Body of pancreas (tissue), 4 donors: Measurements from ENCODE around the gene ANGEL2.

Experiments
- POLR2A ChIP-seq, 3 donors: fragments of 450-650 bp; IDR thresholded peaks; one replicate each; pipeline ENCODE4 v1.6.1; 2016; ENCODE audit warnings: antibody characterized with exemption in 3 of 3, mild to moderate bottlenecking in 2 of 3
- TF ChIP-seq, protein P1 (sequence below), 7 experiments: fragments of 450-650 bp in 4 of 7; fragments of 200-600 bp in 3 of 7; sonication (generic) in 3 of 7; IDR thresholded peaks; one replicate each; pipeline ENCODE4 v1.5.1; 2016 to 2019; ENCODE audit warnings: antibody characterized with exemption in 7 of 7

DNA sequence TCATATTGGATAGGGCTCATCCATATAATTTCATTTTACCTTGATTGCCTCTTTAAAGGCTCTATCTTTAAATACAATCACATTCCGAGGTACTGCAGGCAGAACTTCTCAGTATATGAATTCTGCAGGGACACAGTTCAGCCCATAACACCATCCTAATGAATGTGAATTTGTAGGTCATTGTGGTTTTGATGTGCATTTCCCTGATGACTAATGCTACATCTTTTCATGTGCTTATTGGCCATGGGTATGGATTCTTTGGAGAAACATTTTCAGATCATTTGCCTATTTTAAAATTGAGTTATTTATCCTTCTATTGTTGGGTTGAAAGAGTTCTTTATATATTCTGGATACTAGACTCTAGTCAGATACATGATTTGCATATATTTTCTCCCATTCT, 25.8 kb upstream of the ANGEL2 start:
- TF ChIP-seq POLR2A (IDR thresholded peaks at IDR 0.05): no peak
- TF ChIP-seq, protein P1, sequence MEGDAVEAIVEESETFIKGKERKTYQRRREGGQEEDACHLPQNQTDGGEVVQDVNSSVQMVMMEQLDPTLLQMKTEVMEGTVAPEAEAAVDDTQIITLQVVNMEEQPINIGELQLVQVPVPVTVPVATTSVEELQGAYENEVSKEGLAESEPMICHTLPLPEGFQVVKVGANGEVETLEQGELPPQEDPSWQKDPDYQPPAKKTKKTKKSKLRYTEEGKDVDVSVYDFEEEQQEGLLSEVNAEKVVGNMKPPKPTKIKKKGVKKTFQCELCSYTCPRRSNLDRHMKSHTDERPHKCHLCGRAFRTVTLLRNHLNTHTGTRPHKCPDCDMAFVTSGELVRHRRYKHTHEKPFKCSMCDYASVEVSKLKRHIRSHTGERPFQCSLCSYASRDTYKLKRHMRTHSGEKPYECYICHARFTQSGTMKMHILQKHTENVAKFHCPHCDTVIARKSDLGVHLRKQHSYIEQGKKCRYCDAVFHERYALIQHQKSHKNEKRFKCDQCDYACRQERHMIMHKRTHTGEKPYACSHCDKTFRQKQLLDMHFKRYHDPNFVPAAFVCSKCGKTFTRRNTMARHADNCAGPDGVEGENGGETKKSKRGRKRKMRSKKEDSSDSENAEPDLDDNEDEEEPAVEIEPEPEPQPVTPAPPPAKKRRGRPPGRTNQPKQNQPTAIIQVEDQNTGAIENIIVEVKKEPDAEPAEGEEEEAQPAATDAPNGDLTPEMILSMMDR (IDR thresholded peaks at IDR 0.05): no peak
